Gastroesophageal sphincter (tissue), 3 donors: Measurements from ENCODE around the gene OSBPL1A.

Source experiments
- CTCF ChIP-seq, 4 experiments: fragments of 200-600 bp in 2 of 4; fragments of 450-650 bp in 2 of 4; sonication (generic) in 1 of 4; IDR thresholded peaks; one replicate each; pipeline ENCODE4 v1.5.1; 2017 to 2019; ENCODE audit warnings: antibody characterized with exemption in 4 of 4, mild to moderate bottlenecking in 2 of 4, moderate library complexity in 2 of 4
- POLR2A ChIP-seq, 2 donors: fragments of 450-650 bp; IDR thresholded peaks; one replicate each; pipeline ENCODE4 v1.6.1; 2017; ENCODE audit warnings: antibody characterized with exemption in 2 of 2, mild to moderate bottlenecking in 2 of 2, moderate library complexity in 1 of 2
- POLR2AphosphoS5 ChIP-seq: sonication (generic); formaldehyde crosslinking; IDR thresholded peaks from one replicate; pipeline ENCODE4 v1.6.1; 2017; ENCODE audit warnings: antibody characterized with exemption

- TF ChIP-seq CTCF (IDR thresholded peaks at IDR 0.05) (no peak), POLR2A (IDR thresholded peaks at IDR 0.05) (no peak), POLR2AphosphoS5 (no peak)
Measured at GRCh38 chr18:24378598-24378997, 19.0 kb downstream of the OSBPL1A start.
